Measurements from ENCODE around the gene STARD9.
A peak's percentile ranks its signal among the peaks of the same experiment; 100 is the strongest.
"Not testable (repeated sequence)": the region's sequence is repeated elsewhere in the genome, so short reads cannot be mapped to it uniquely, and the experiment has no call there.

Gene STARD9

GRCh38 chr15:42732095-42732827 lies 156.9 kb downstream of the STARD9 start:
- DNase-seq, result no peak

GRCh38 chr15:42733027-42733426 lies 157.6 kb downstream of the STARD9 start:
- no peak for DNase-seq

- DNase-seq, result no peak
Measured at GRCh38 chr15:42734076-42734672, 158.8 kb downstream of the STARD9 start.

- DNase-seq, result no peak
Measured at GRCh38 chr15:42735382-42736165, 160.2 kb downstream of the STARD9 start.

- no peak for DNase-seq
Measured at GRCh38 chr15:42736178-42736792, 160.9 kb downstream of the STARD9 start.

GRCh38 chr15:42736793-42737528 lies 161.6 kb downstream of the STARD9 start, which contains the start of gene CDAN1:
Gene CDAN1, minus strand, starts transcription at chr15:42737128. Its CDS starts 26 bp downstream, at chr15:42737102.
- peak; percentile 82 for DNase-seq

- no peak for DNase-seq
Measured at GRCh38 chr15:42737529-42738328, 162.3 kb downstream of the STARD9 start.

GRCh38 chr15:42741710-42742109 lies 166.3 kb downstream of the STARD9 start:
- DNase-seq, result no peak

GRCh38 chr15:42742149-42742548 lies 166.7 kb downstream of the STARD9 start:
- DNase-seq, result no peak

- no peak for DNase-seq
Measured at GRCh38 chr15:42744195-42744594, 168.8 kb downstream of the STARD9 start.

- no peak for DNase-seq
Measured at GRCh38 chr15:42749266-42749665, 173.9 kb downstream of the STARD9 start.

- DNase-seq, result no peak
Measured at GRCh38 chr15:42750306-42750705, 174.9 kb downstream of the STARD9 start.

- no peak for DNase-seq
Measured at GRCh38 chr15:42759093-42759492, 183.7 kb downstream of the STARD9 start.

- no peak for DNase-seq
Measured at GRCh38 chr15:42760759-42761158, 185.4 kb downstream of the STARD9 start.

GRCh38 chr15:42761813-42762212 lies 186.4 kb downstream of the STARD9 start:
- not testable (repeated sequence) for DNase-seq

- DNase-seq, result not testable (repeated sequence)
Measured at GRCh38 chr15:42764154-42764731, 188.8 kb downstream of the STARD9 start.

- DNase-seq, result not testable (repeated sequence)
Measured at GRCh38 chr15:42766109-42766508, 190.7 kb downstream of the STARD9 start.

All from NCI-H345 (cell line).